ENCODE measurements around the gene SUFU.
"Not testable (repeated sequence)": the region's sequence is repeated elsewhere in the genome, so short reads cannot be mapped to it uniquely, and the experiment has no call there.

SUFU gene

DNA sequence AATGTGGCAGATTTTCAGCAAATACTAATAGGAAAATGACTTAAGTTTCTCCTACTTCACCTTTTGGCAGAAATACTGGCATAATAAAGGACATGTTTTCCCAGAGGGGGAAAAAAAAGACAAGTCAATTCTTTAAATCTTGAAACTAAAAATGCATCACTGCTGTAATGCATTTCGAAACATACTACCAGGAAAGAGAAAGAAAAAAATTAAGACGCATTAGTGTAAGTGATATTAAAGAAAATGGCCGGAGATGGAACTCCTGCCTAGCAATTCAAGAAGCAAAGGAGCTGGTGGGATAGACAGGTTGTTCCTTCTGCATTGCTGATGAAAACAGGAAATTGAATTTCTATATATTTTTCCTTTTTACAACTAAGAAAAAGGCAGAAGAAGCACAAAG lies 4.4 kb upstream of the SUFU start:
- H3K9ac ChIP-seq (ENCODE audit: insufficient read length, low read depth), result no peak overlapping the region
- no peaks in the 10 kb centered on the region for H3K27me3 ChIP-seq (ENCODE audit: insufficient read depth, insufficient read length)
- no peaks in the 10 kb centered on the region for H3K4me1 ChIP-seq (ENCODE audit: insufficient read depth, insufficient read length)
- H3K4me3 ChIP-seq (ENCODE audit: insufficient read length, low read depth), result no peak overlapping the region
- DNase-seq (ENCODE audit: low read depth, low spot score), result no peak
- H3K36me3 ChIP-seq (ENCODE audit: insufficient read depth, insufficient read length, low read length), result peaks cover 4% of the 10 kb centered on the region
- H3K9me3 ChIP-seq (ENCODE audit: insufficient read depth, low read length), result no peaks in the 10 kb centered on the region
- TF ChIP-seq SUZ12 (IDR thresholded peaks at IDR 0.05; ENCODE audit: extremely low read depth, insufficient read depth, insufficient read length), result no peak
- no peak for TF ChIP-seq YY1 (IDR thresholded peaks at IDR 0.05; ENCODE audit: insufficient read depth, insufficient read length)
- TF ChIP-seq ZNF274 (IDR thresholded peaks at IDR 0.05; ENCODE audit: low read depth, low read length), result no peak

DNA sequence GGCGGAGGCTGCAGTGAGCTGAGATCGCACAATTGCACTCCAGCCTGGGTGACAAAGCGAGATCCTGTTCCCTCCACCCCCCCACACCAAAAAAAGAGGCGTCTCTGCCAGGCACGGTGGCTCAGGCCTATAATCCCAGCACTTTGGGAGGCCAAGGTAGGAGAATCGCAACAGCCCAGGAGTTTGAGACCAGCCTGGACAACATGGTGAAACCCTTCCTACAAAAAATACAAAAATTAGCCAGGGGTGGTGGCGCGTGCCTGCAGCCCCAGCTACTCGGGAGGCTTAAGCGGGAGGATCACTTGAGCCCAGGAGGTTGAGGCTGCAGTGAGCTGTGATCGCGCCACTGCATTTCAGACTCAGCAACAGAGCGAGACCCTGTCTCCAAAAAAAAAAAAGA lies 3.1 kb upstream of the SUFU start:
- not testable (repeated sequence) for H3K4me1 ChIP-seq (ENCODE audit: insufficient read depth, insufficient read length); H3K4me3 ChIP-seq (ENCODE audit: insufficient read length, low read depth); DNase-seq (ENCODE audit: low read depth, low spot score); H3K27me3 ChIP-seq (ENCODE audit: insufficient read depth, insufficient read length); H3K9ac ChIP-seq (ENCODE audit: insufficient read length, low read depth); H3K9me3 ChIP-seq (ENCODE audit: insufficient read depth, low read length); H3K36me3 ChIP-seq (ENCODE audit: insufficient read depth, insufficient read length, low read length)

DNA sequence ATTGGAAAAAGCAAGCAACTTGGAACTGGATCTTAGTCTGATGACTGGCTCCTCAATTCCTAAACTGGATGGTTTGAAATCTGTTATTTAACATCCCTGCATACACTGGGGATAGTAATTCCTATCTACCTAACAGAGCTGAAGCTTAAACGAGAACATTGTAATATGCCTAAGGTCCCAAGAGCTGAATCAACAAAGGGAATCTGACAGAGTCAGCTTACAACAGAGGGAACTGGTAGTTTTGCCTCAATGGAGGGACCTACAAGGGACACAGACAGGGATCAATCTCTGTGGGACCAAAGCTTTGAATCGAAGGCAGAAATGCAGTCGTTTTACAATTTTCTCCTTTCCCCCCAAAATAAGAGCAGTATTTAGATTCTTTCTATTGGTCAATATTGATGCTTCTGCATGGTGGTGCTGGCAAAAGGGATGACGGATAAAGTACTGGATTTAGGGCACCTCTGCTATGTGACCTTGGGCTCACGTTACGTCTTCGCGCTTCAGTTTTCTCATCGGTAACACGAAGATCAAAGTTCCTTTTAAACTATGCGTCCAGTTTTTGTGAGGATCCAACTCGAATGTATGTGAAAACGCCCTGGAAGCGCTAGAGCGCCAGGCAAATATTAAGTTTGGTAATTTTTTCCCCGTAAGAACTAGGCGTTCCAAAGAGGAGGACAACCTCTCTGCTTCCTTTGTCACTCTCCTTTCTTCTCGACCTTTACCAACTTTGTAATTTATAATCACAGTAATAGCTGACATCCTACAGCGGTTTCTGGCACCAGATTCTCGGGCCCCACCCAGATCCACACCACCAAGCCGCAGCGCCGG lies 2.4 kb upstream of the SUFU start:
- H3K27me3 ChIP-seq (ENCODE audit: insufficient read depth, insufficient read length), result no peaks in the 10 kb centered on the region
- H3K36me3 ChIP-seq (ENCODE audit: insufficient read depth, insufficient read length, low read length), result peaks cover 10% of the 10 kb centered on the region
- no peak for TF ChIP-seq YY1 (IDR thresholded peaks at IDR 0.05; ENCODE audit: insufficient read depth, insufficient read length)
- TF ChIP-seq ZNF274 (IDR thresholded peaks at IDR 0.05; ENCODE audit: low read depth, low read length), result no peak
- no peak for TF ChIP-seq SUZ12 (IDR thresholded peaks at IDR 0.05; ENCODE audit: extremely low read depth, insufficient read depth, insufficient read length)
- H3K4me1 ChIP-seq (ENCODE audit: insufficient read depth, insufficient read length), result no peaks in the 10 kb centered on the region
- peak overlapping the region; percentile 81 for H3K4me3 ChIP-seq (ENCODE audit: insufficient read length, low read depth)
- H3K9me3 ChIP-seq (ENCODE audit: insufficient read depth, low read length), result no peaks in the 10 kb centered on the region
- peak overlapping the region; percentile 74 for H3K9ac ChIP-seq (ENCODE audit: insufficient read length, low read depth)
- no peak for DNase-seq (ENCODE audit: low read depth, low spot score)

DNA sequence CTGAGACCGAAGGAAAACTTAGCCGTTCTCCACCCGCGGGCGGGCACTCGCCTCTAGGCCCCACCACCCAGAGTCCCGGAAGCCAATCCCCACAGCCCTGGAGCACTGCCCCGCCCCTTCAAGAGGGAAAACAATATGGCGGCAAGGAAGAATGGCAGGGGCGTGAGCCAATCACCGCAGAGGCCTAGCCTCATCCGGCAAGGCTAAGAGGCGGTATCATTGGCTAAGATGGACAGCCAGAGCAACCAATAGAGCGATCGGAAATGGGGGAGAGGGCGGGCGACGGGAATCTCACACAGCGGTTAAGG lies 1.8 kb upstream of the SUFU start:
- H3K4me1 ChIP-seq (ENCODE audit: insufficient read depth, insufficient read length), result no peaks in the 10 kb centered on the region
- H3K27me3 ChIP-seq (ENCODE audit: insufficient read depth, insufficient read length), result no peaks in the 10 kb centered on the region
- peaks cover 14% of the 10 kb centered on the region for H3K36me3 ChIP-seq (ENCODE audit: insufficient read depth, insufficient read length, low read length)
- DNase-seq (ENCODE audit: low read depth, low spot score), result peak; percentile 93
- H3K9ac ChIP-seq (ENCODE audit: insufficient read length, low read depth), result peak overlapping the region; percentile 84
- no peaks in the 10 kb centered on the region for H3K9me3 ChIP-seq (ENCODE audit: insufficient read depth, low read length)
- TF ChIP-seq SUZ12 (IDR thresholded peaks at IDR 0.05; ENCODE audit: extremely low read depth, insufficient read depth, insufficient read length) (no peak), ZNF274 (IDR thresholded peaks at IDR 0.05; ENCODE audit: low read depth, low read length) (no peak), YY1 (IDR thresholded peaks at IDR 0.05; ENCODE audit: insufficient read depth, insufficient read length) (peak; percentile 62)
- peak overlapping the region; percentile 81 for H3K4me3 ChIP-seq (ENCODE audit: insufficient read length, low read depth)

DNA sequence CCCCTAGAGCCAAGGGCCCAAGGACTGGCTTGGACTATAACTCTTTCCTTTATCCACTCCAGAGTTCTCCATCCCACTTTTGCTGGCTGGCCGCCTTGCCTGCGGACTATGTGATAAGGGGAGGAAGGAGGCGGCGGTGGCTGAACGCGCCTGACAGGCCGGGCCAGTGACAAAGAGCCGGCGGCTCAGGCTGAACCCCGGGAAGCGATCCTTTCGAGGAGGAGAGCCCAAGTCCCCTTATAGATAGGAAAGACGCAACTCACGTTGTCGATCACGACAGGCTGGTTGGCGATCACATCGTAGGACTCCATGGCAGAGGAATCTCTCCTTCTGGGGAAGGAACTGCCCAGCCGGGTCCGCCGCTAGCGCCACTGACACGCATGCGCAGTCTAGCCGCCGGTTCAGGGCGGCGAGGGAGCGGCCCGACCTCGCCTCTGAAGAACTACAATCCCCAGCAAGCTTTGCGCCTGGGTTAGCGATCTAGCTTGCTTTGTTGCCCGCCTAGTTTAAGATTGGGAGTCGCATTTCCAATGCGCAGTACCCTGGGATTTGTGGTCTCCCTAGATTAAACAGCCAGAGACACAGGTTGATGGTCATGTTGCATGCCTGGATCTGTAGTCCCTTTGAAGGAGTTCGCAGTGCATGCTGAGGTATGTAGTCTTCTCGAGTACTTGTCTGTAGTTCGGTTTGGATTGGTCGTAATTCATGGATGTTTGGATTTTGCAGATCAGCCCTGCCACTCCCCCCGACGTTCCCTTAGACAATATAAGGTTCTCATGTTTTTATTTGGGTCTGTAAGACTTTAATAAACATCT lies 1.2 kb upstream of the SUFU start, which contains the start of gene ACTR1A:
ACTR1A (minus strand) TSS at position 376 of the 815 bp plus-strand sequence; CDS start at position 311, 65 bp downstream.
- Histone ChIP-seq H3K4me1 (ENCODE audit: insufficient read depth, insufficient read length) (no peaks in the 10 kb centered on the region), H3K27me3 (ENCODE audit: insufficient read depth, insufficient read length) (no peaks in the 10 kb centered on the region), H3K4me3 (ENCODE audit: insufficient read length, low read depth) (peak within 1 kb of the TSS; percentile 81), H3K9me3 (ENCODE audit: insufficient read depth, low read length) (no peaks in the 10 kb centered on the region), H3K36me3 (ENCODE audit: insufficient read depth, insufficient read length, low read length) (peaks cover 18% of the 10 kb centered on the region), H3K9ac (ENCODE audit: insufficient read length, low read depth) (peak within 1 kb of the TSS; percentile 84)
- TF ChIP-seq YY1 (IDR thresholded peaks at IDR 0.05; ENCODE audit: insufficient read depth, insufficient read length) (no peak), ZNF274 (IDR thresholded peaks at IDR 0.05; ENCODE audit: low read depth, low read length) (no peak), SUZ12 (IDR thresholded peaks at IDR 0.05; ENCODE audit: extremely low read depth, insufficient read depth, insufficient read length) (no peak)
- peak; percentile 95 for DNase-seq (ENCODE audit: low read depth, low spot score)

DNA sequence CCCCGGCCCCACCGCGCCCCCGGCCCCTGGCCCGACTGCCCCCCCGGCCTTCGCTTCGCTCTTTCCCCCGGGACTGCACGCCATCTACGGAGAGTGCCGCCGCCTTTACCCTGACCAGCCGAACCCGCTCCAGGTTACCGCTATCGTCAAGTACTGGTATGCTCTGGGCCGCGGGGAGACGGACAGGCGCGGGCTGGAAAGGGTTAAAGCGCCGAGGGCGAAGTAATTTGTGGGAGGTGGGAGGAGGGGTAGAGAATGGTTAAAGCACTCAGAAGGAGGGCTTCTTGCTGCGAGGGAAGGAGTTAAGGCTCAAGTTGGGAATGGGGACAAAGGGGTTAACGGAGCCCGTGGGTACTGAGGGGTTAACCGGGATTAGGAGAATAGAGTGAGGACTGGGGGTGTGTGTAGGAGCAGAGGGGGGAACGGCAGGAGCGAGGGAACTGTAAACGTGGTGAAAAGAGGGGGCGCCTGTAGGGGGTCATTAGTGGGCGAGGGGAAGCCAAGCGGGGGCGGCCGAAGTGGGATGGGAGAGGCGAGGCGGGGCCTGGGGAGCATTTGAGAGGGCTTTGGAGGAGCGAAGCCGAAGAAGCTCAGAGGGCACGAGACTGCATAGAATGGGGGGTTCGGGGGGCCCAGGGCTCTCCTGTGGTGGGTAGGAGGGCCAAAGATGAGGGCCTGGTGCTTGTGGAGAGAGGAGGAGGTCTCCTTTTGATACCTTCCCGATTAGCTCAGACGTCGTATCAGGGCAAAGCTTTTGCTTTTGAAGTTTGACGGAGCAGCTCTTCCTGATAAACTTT lies 605 bp downstream of the SUFU start:
- TF ChIP-seq YY1 (IDR thresholded peaks at IDR 0.05; ENCODE audit: insufficient read depth, insufficient read length) (no peak), SUZ12 (IDR thresholded peaks at IDR 0.05; ENCODE audit: extremely low read depth, insufficient read depth, insufficient read length) (no peak), ZNF274 (IDR thresholded peaks at IDR 0.05; ENCODE audit: low read depth, low read length) (no peak)
- H3K4me3 ChIP-seq (ENCODE audit: insufficient read length, low read depth), result peak overlapping the region; percentile 61
- peak; percentile 54 for DNase-seq (ENCODE audit: low read depth, low spot score)
- no peaks in the 10 kb centered on the region for H3K4me1 ChIP-seq (ENCODE audit: insufficient read depth, insufficient read length)
- peak overlapping the region; percentile 82 for H3K9ac ChIP-seq (ENCODE audit: insufficient read length, low read depth)
- H3K9me3 ChIP-seq (ENCODE audit: insufficient read depth, low read length), result no peaks in the 10 kb centered on the region
- peaks cover 26% of the 10 kb centered on the region for H3K36me3 ChIP-seq (ENCODE audit: insufficient read depth, insufficient read length, low read length)
- H3K27me3 ChIP-seq (ENCODE audit: insufficient read depth, insufficient read length), result no peaks in the 10 kb centered on the region

DNA sequence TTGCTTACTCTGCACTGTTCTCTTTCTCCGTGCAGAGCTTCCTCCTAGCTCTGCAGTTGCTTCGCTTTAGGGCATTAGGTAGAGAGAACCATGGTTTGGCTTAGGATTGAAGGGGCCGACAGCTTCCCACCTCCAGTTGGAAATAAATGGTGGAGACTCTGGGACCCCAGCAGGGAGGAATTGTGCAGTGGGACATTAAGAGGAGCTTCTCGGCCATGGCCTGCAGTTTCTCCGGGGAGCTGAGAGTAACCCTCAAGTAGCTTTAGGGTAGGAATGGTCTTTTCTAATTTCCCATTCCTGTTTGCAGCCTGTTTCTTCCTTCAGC lies 1.2 kb downstream of the SUFU start:
- no peaks in the 10 kb centered on the region for H3K9me3 ChIP-seq (ENCODE audit: insufficient read depth, low read length)
- no peak for DNase-seq (ENCODE audit: low read depth, low spot score)
- no peaks in the 10 kb centered on the region for H3K4me1 ChIP-seq (ENCODE audit: insufficient read depth, insufficient read length)
- peak overlapping the region; percentile 82 for H3K9ac ChIP-seq (ENCODE audit: insufficient read length, low read depth)
- no peaks in the 10 kb centered on the region for H3K27me3 ChIP-seq (ENCODE audit: insufficient read depth, insufficient read length)
- TF ChIP-seq ZNF274 (IDR thresholded peaks at IDR 0.05; ENCODE audit: low read depth, low read length), result no peak
- TF ChIP-seq SUZ12 (IDR thresholded peaks at IDR 0.05; ENCODE audit: extremely low read depth, insufficient read depth, insufficient read length), result no peak
- TF ChIP-seq YY1 (IDR thresholded peaks at IDR 0.05; ENCODE audit: insufficient read depth, insufficient read length), result no peak
- peaks cover 30% of the 10 kb centered on the region for H3K36me3 ChIP-seq (ENCODE audit: insufficient read depth, insufficient read length, low read length)
- peak overlapping the region; percentile 61 for H3K4me3 ChIP-seq (ENCODE audit: insufficient read length, low read depth)
